ENCODE data around the gene MTM1.
A peak's percentile ranks its signal among the peaks of the same experiment; 100 is the strongest.

Gene MTM1

DNA sequence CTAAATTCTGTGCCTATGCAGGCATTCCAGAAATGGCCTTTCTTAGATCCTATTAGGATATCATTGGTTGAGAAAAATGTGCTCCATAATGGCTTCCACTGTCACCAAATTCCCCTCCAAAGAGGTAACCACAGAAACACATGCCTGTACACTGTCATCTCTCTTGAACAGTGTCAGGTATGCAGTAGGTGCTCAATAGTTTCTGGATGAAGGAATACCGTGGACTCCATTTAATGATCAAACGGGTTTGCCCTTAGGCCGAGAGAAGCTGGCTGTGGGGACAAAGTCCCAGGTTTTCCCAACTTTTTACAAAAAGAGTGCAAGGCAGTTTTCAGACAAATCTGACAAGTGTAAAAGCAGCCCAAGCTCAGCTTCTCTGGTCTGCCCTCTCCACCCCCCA lies 16.5 kb upstream of the MTM1 start:
- no peak for DNase-seq

DNA sequence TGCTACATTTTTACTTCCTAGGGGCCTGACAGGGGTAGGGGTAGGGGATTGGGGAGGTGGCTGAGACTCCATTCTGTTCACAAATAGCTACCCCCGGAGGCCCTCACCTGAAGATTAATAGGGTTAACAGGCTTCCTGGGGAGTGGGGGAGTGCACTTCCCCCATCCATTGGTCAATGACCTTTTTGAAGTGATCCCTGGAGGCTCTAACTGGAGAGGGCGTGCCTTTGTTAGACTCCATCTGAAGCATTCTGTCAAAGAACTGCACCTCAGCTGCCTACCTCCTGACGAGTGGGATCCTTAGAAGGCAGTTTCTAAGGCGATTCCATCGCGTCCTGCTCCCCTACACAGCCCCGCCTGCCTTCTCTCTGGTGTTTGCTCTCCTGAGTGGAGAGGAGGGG lies 10.0 kb upstream of the MTM1 start:
- no peak for DNase-seq

DNA sequence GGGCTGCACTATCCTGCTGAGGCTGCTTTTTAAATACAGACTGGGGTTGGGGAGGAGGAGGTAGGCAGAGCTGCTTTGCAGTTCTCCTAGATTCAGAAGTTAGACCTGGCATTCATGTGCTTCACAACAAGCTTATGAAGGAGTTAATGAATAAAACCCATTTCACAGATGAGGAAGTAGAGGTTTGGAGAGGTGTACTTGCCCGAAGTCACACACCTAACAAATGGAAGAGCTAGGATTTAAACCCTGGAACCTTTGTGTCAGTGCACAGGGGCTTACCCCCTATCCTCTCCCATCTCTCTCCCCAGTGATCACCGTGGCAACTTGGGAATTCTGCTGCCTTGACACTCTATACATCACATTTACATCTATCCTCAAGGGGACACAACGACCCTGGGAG lies 3.6 kb upstream of the MTM1 start:
- no peak for DNase-seq

DNA sequence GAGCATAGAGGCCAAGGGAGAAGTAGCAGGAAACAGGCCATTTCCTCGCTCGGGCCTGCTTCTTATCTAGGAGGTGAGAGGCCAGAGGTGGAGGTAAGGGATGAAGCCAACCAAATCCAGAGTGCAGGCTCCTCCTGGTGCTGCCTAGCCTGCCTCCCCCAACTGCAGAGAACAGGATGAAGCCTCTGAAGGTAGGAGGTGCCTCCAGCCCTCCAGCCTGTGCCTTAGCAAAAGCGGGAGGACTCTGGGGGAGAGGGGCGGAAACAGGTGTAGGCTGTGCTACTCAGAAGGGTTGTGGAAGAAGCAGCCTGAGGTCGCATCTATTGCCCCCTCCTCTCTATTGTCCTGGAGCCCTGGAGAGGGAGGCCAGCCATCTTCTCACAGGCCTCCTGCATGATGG lies 2.9 kb upstream of the MTM1 start:
- DNase-seq: no peak

DNA sequence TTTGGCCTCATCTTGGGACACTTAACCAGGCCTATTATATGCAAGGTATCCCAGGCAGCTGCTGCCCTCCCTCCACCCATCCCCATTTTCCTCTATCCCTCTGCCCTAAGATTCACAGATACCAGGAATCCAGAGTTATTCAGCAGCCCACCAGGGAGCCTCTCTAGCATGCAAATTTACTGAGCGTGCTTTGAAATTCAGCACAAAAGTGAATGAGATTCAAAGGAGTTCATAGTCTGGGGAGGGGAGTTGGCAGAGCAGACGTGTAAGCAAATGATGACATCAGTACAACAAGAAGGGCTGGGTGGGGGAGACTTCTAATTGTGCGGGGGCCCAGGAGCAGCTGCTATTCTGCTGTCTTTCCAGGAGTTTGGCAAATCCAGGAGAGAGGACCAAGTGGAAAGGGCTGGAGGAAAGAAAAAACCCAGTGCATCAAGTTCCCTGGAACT lies 1.7 kb upstream of the MTM1 start:
- DNase-seq: no peak

DNA sequence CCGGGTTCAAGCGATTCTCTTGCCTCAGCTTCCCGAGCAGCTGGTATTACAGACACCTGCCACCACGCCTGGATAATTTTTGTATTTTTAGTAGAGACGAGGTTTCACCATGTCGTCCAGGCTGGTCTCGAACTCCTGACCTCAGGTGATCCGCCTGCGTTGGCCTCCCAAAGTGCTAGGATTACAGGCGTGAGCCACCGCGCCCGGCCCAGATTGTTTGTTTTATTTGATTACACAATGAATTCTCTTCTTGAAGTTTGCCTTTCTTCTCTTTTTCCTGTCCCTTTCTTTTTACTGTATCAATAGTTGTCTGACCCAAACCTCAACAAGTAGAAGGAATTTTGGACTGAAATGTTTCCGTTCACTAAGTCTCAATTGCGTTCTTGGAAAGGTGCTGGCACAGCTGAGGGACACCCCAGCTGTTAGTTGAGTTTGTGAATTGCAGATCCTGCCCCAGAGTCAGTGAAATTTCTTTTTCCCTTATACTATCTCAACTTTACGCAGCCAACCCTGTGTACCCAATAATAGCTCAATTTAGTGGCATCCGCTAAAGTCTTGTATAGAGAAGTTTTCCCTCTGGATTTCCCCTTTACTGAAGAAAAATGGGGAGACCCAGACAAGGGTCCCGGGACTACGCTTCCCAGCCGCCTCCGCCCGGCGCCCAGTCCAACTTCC lies 639 bp upstream of the MTM1 start:
- no peak for DNase-seq

DNA sequence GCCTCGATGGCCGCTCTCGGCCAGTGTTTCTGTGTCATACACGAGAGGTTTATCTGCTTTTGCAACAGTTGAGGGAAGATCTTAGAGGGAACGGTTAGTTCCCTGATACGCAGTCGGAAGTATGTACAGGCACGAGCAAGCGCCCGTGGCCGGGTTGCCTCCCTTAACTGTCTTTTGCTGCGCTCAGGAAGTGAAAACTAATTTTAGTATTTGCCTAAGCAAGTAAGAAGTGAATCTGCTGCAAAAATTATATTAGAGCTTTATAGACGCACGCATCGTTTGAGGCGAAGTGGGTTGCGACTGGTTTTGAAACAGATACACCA lies 695 bp downstream of the MTM1 start:
- peak; percentile 31 for DNase-seq

DNA sequence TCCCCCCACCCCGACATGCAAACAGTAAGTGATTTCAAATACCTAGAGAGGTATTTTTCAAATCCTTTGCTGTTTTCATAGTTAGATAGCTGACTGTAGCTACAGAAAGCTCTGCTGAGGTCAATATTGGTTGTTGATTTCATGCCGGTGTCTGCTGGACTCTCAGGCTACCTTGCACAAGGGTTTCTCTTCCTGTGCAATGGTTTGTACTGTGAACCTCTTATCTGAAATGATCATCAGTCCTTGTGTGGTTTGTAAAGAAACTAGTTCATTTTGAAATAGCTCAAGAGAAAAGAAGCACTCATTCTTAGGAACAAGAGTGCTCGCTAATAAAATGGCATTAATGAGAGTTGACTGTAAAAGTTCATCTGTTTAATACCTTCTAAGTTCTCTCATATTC lies 2.1 kb downstream of the MTM1 start:
- no peak for DNase-seq

DNA sequence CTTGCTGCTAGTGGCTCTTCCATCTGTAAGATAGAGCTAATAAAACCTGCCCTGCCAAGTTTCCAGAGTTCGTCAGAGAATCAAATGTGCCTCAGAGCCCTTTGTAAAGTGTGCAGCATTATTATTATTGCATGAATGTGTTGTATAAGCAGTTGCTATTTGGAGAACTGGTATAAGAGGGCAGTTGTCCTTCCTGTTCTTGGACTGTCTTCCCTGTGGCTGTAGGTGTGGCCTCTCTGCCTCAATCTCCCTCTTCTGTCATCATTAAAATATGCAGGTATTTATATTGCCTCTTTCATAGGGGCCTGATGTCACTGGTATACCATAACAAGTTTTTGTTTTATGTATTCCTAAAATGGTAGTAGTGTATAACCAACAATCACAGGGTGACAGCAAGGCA lies 3.8 kb downstream of the MTM1 start:
- no peak for DNase-seq

DNA sequence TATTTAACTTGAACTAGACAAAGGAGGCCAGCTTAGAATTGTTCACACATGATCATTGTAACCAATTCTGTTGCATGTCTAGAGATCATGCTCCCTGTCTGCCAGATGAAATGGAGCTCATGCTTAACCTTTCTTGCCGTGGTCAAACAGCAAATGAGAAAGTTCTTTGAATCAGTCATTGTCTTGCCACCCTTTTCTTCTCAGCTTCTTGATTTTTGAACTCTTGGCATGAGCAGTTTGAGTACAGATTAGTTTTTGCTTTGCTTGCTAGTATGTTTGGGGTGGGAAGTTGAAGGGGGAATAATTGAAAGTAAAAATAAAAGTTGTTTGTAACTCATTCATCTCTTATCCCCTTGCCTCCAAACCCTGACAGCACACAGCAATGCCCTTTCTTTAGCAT lies 4.7 kb downstream of the MTM1 start:
- DNase-seq: no peak

DNA sequence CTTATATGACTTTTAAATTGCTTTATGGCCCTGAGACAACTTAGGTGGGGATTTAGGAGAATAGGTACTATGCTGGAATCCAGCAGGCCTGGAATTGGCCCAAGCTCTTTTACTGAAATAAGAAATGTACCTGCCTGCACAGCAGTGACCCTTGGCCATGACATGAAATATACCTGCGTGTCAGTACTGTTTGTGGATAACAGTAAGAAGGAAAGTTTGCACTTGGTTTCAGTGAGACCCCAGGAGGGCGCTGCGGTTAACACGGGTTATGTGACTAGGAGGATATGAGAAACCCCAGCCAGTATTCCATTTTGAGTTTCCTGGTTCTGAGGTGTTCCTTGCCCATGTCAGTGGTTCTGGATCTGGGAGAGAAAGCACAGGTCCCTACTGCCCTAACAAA lies 5.3 kb downstream of the MTM1 start:
- no peak for DNase-seq

DNA sequence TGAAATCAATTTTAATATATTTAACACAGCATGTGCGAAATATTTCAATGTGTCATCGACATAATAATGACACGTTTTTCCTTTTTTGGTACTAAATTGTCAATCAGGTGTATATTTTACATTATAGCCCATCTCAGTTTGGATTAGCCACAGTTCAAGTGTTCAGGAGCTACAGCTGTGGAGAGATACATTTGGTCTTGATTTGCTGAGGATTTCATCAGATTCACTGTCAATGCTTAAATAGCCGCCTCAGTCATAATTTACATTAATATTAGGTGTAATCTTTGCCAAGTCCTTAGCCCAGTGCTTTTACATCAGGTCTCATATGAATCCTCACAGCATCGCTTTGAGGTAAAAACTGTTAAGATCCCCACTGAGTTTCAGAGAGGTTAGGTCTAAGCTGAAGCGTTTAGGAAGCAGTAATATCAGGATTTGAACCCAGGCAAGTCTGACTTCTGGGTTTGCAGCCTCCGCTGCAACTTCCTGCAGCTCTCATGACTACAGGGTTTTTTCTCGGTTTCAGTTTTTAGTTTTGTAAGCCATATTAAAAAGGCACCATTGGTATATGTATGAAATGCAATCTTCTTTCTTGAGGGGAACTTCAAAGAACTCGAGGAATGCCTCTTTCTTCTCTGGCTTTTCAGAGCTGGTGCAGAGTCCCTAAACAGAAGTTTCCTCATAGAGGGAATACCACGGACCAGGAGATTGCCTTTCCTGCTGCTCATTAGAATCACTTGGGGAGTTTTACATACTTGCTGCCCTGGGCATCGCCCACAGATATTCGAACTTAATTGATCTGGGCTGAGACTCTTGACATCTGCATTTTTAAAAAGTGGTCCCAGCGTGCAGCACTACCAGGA lies 6.4 kb downstream of the MTM1 start:
- peak; percentile 30 for DNase-seq

DNA sequence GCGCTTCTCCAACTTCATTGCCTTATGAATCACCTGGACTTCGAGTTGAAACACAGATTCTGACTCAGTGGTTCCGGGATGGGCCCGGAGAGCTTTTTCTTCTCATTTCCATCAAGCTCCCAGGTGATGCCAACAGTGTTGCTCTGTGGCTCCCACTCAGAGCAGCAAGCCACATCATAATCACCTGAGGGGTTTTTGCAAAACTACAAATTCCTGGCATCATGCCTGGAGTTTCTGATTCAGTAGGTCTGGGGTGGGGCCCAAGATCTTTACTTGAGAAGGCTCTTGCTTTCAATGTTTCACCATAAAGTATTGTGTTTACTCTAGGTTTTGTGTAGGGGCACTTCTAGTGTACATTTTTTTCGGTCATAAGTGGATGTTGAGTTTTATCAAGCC lies 7.0 kb downstream of the MTM1 start:
- DNase-seq: peak; percentile 56

DNA sequence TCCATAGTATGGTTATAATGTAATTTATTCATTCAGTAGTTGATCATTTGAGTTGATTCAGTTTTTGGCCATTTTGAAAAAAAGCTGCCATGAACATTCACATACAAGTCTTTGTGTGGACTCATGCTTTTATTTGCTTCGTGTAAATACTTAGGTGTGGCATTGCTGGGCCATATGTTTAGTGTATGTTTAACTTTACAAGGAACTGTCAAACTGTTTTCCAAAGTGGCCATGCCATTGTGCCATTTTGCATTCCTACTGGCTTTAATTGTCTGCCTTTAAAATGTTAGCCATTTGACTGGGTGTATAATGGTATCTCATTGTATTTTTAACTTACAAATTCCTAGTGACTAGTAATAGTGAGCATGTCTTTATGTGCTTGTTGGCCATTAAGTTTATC lies 8.8 kb downstream of the MTM1 start:
- no peak for DNase-seq

DNA sequence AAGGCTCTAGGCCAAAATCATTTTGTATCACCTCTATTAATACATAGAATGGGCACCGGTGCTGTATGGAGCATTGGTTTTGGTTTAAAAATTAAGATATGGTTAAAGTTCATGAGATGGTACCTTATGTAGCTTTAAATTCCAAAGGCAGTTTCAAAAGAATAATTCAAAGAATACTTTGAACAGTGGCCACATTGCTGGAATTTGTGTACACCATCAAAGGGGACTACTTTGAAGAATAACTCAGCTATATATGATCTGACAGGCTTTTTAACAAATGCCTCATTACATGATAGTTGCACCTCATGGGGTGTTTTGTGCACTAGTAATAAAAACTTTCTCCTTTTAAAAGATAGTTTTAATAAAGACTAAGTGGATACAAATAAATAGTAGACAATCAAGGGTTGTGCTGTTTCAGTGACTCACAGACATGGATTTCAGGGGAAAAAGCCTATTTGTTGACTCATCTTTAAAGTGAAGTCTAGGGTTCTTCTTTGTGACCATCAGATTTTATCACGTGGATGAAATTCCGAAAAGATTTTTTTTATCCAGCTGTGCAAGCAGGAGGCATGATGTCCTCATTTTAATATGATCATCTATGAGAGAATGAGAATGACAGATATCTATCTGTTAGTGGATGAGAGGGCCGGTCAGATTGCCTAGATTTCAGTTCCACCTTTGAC lies 12.8 kb downstream of the MTM1 start:
- DNase-seq: no peak

DNA sequence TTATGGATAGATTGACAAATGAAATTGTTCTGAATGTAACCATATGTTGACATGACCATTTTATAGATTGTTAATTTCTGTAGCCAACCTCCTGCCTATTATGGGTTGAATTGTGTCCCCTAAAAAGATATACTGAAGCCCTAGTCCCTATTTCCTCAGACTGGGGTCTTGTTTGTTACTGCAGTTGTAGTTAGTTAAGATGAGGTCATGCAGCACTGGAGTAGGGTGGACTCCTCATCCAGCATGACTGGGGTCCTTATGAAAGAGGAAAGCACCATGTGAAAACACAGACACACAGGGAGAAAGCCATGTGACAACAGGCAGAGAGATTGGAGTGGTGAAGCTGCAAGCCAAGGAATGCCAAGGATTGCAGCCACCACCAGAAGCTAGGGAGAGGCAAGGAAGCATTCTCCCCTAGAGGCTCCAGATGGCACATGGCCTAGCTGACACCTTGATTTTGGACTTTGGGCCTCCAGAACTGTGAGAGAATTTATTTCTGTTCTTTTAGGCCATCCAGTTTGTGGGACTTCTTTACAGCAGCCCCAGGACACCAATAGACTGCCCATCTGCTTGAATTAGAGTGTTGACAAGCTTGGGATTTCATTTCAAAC lies 14.0 kb downstream of the MTM1 start:
- no peak for DNase-seq

DNA sequence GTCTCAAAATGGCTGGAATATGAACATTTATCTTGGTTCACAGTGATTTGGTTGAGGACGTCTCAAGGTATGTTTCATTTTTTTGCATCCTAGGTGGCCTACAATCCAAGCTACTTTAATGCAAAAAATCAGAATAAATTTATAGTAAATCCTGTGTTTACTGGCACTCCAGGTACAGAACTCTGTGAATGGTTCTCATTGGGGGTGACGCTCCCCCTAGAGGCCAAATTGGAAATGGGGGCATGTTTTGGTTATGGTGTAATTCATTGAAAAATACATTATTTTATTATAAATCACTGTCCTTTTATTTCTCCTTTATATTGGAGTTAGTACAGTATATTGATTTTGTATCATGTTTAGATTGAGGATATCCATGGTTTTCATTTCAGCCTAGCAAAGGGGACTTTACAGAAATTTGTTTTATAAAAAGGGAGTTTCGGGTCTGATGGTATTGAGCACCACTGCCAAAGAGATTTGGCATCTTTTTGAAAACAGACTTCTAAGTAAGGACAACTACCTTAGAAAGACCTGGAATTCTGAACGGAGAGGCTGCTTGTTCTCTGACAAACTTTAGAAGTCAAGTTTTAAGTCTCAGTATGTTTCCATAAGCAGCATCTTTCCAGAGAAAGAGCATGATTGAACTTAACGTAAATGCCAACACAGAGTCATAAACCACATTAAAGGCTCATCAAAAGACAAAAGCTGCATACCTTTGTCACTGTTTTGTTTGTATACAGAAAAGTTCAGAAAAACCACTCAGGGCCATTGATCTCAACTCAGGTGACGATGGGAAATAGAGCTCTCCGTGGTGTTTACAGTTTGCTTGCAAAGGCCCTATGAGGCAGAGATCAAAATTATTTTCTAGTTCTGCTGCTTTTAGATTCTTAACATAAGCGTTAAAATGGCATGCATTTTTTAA lies 19.4 kb downstream of the MTM1 start:
- DNase-seq: peak; percentile 14

DNA sequence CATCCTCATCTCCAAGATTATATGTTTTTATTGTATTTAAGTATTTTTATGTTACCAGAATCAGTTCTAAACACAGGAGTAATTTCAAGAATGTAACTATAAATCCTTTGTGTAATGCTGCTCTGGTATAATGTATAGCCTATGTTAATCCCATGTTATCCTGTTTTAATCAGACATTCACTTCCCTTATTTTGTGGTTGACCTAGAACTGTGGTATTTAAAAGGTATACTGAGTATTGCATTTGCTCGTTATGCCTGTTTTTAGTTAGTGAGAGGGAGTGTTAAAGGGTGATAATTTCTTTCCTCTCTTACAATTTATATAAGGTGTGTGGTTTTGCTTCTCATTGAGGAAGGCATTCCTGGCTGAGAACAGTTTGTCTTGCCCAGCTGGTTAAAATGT lies 26.2 kb downstream of the MTM1 start:
- no peak for DNase-seq

DNA sequence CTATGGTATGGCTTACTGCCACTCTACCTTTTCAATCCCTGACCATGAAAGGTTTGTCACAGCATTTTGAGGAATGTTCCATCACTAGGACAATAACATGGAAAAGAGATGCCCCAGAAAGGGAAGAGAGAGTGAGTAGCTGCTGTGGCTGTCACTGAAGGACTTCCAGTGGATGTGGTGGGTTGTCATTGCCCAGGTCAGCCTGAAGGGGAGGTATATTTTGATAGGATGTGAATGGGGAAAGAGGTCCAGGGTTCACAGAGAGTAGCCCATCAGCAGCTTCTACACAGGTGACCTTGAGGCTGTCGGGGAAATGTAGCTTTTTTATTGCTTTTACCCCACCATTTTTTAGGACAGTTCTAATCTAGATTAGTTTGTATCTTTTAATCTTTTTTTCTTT lies 30.8 kb downstream of the MTM1 start:
- DNase-seq: no peak

DNA sequence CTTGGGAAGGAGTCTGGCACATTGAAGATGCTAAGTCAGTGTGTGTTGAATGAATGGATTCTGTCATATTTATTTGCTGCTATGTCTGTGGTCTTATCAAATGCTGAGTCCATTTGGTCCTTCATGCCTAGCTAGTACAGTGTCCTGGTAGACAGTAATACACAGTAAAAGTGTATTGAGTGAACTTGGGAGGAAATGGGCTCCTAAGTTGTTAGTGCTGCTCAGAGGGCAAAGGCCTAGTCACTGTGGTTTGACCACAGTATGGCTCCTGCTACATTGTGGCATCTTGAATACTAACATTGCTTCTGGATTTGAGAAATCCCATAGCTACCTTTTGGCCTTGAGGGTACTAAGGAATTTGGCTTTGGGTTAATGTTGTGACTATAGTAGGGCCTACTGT lies 33.9 kb downstream of the MTM1 start:
- DNase-seq: no peak

DNA sequence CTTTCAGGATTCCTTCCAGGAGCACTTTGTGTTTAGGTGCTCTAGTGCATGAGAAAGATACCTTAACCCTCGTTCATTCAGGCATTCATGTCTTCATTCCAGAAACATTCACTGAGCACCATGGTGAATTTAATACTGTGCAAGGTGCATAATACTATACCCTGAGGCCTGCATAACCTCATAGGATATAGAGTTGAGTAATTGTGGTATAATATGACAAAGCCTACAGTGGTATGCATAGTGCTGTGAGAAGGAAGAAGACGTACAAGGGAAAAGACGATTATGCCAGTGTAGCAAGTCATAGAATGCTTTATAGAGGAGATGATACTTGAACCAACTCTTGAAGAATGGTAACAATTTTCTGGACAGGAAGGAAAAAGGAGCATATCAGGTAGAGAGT lies 34.3 kb downstream of the MTM1 start:
- DNase-seq: no peak

DNA sequence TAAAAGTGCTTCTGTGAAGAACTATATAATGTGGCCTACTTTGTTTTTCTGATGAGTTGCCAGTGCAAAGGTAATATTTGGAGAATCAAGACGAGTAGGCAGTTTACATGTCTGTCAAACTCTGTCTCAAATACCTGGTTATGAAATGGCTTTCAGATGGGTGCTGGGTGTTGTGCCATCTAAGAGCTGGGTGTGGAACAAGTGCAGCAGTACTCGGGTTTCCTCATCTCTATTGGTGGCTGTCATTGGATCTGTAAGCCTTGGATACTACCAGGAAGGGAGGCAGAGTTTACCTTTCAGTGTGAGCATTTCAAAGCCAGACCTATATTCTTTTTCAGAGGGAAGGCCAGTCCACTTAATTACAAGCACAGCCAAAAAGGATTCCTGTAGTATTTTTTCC lies 37.2 kb downstream of the MTM1 start:
- no peak for DNase-seq

DNA sequence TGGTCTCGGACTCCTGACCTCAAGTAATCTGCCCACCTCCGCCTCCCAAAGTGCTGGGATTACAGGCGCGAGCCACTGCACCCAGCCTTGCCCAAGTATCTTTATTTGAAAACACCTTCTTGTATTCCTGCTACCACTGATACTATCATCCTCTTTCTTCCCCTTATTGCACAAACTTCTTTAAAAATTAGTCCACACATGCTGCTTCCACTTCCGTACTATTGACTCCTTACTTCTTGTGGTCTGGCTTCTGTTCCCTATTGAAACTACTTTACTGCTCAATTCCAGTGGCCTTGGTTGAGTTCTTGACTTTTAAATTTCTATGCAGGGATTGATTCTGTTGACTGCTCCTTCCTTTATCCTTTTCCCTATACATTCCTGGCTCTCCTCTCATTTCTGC lies 38.8 kb downstream of the MTM1 start:
- no peak for DNase-seq

All from RPMI8226 (cell line).